Frontal cortex (tissue), 4 donors: Measurements from ENCODE around the gene CPXM1. TPM values are rescaled to one million over a fixed set of nuclear protein-coding genes. Genes with fewer than 3 reads are reported as not detected.
A peak's percentile ranks its signal among the peaks of the same experiment; 100 is the strongest.
"Not testable (repeated sequence)": the region's sequence is repeated elsewhere in the genome, so short reads cannot be mapped to it uniquely, and the experiment has no call there.

Experiments
- DNase-seq, 2 donors: peaks; one replicate each; pipeline ENCODE4 v3.0.0; 2012; ENCODE audit warnings: low spot score in 2 of 2
- FAIRE-seq: peaks from 2 replicates; lab custom pipeline; 2012; peaks lifted over from hg19 to GRCh38; lab: Jason Lieb, UNC
- total RNA-seq: library from RNA; depleted of rRNA; stranded (reverse); fragments of >200 nt; gene quantifications from one replicate; pipeline ENCODE4 v1.2.3, GENCODE V29; 2014
- donor health status: control.
- donor health status: control.
- donor health status: control.

The CPXM1 gene
- 7.3 TPM for total RNA-seq

DNA sequence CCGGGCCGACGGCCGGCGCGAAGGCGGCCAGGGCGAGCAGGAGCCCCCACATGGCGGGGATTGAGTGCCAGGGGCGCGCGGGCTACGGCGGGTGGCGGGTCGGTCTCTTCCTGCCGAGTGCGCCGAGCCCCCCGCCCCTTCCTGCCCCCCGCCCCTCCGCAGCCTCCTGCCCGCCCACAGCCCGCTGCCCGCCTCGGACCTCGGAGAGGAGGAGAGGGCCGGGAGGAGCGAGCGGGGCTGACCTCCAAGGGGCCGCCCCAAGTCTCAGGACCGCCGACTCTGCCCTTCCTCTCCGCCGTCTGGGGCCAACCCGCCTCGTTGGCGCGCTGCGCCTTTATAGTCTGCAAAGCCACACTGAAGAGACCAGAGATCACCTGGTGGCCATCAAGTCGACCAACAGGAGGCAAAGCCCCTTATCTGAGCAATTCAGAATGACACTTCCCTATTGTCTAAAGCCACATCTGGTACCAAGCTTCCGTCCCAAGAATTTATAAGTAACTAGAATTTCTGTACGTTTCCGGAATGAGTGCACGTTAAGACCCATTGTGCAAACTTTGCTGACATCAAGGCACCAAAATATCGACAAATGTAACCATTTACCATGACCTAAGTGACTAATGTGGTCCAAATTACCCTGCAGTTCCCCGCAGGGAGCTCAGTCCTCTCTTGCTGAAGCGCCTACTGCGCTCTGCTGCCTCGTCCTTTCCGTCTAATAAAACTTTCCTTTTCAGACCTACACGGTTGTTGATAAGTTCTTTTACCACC lies at the start of gene CPXM1:
CPXM1 (minus strand) TSS at position 107 of the 765 bp plus-strand sequence; CDS start at position 52, 55 bp downstream.
- no peak for DNase-seq
- no peak for FAIRE-seq

DNA sequence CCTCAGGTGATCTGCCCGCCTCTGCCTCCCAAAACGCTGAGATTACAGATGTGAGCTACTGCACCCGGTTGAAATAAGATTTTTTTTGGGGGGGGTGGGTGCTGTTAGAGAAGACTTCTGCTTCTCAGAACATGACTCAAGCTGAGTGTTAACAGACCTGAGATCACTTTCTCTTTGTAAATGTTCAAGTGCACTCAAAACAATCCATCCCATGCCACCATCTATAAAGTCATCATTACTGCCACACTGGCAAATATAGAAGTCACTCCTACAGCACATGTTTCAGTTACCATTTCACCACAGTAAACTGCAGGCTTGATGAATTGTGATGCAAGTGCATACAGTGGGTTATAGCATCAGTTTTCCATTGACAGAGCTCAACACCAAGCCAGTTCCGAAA lies 49.1 kb upstream of the CPXM1 start:
- FAIRE-seq (no peak), DNase-seq (no peak)

GRCh38 chr20:2847802-2848201 lies 47.4 kb upstream of the CPXM1 start:
- DNase-seq, result no peak
- no peak for FAIRE-seq

DNA sequence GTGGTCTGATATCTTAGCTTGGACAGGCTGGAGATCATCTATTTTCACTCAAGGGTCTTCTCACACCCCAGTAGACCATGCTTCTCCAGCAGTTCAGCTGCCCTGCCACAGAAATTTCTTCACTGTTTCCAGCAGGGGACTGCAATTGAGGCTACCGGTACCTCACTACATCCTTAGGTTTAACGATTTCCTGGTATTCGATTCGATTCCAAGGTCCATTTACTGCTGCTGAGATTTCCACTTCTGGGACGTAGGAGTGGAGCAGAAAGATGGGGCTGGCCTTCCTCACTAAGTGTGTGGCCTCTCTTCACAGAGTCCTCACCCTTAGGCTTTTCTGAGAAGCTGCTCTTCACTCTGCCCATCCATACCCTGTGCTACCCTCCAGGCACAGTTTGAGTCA lies 46.3 kb upstream of the CPXM1 start:
- DNase-seq (no peak), FAIRE-seq (no peak)

DNA sequence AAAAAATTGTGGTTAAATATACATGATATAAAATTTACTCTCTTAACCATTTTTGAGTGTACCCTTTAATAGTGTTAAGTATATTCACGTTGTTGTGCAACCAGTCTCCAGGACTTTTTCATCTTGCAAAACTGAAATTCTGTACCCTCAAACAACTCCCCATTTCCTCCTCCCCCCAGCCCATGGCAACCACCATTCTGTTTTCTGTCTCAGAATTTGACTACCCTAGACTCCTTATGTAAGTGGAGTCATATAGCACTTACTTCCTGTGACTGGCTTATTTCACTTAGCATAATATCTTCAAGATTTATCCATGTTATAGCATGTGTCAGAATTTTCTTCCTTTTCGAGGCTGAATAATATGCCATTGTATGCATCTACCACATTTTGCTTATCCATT lies 45.2 kb upstream of the CPXM1 start:
- no peak for FAIRE-seq
- no peak for DNase-seq

DNA sequence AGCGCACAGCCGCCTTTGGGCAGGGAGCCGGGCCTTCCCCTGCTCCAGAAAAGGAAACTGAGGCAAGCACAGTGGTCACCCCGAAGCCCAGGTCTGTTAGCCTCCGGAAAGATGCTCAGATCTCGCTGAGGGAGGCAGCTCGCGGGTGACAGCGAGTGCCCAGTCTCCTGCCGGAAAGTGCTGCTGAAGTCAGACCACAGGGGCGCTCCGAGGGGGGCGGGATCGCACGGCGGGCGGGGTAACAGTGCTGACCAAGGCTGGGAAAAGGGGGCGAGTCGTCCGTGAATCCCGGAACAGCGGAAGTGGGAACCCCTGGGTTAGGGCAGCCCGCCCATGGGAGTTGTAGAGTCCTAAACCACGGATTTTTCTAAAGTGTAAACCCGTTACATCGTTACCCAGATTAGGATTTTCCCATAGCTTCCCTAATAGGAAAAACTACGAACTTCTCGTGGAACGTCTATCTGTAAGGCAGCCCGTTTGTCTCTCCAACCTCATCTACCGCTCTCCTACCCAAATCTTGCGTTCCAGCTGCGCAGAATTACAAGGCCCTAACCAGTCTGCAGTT lies 40.6 kb upstream of the CPXM1 start:
- no peak for FAIRE-seq
- peak in 1 of 2 donors; percentile 62 for DNase-seq

- DNase-seq (peak; percentile 98 to 99), FAIRE-seq (no peak)
Observed at GRCh38 chr20:2840138-2840966, 39.9 kb upstream of the CPXM1 start, which contains the start of the genes PCED1A and VPS16. Gene PCED1A, minus strand, starts transcription at chr20:2840655. Its CDS starts 743 bp downstream, at chr20:2839912. Gene VPS16, plus strand, starts transcription at chr20:2840745. Its CDS starts 30 bp downstream, at chr20:2840775.

- FAIRE-seq, result no peak
- DNase-seq, result peak in 1 of 2 donors; percentile 22
Observed at GRCh38 chr20:2839732-2840137, 39.3 kb upstream of the CPXM1 start.

DNA sequence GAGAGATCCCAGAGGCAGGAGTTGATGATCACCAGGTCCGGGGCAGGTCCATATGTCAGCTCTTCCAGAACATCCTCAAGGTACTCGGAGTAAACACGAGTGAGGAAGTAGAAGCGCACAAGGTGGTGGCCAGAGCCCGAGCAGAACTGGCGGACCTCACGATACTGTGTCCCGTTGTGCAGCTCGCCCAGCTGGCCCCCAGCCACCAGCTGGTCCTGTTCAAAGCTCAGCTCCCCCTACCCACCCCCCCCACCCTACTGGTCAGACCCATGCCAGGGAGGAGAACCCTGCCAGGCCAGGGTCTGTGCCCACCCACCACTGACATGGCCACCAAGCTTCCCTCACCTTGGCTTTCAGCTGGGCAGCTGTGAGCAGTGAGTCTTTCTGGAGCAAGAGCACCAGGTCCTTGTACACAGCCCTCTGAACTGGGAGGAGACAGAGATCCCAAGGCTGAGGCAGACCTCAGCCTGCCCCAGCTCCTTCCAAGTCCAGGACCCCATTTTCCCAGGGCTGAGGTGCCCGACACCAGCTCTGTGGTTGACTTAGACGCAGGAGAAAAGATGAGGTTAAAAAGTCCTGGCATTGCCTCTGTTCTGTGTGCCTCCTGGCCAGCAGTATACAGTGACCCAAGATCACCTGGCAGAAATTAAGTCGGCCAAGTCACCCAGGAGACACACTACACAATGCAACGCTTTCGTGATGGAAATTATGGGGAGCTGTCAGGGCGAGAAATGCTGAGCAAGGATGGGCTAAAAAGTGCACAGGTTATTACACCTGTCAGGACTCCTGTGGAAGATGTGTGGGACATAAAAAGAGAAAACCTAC lies 38.6 kb upstream of the CPXM1 start:
- FAIRE-seq, result no peak

GRCh38 chr20:2838170-2838797 lies 37.9 kb upstream of the CPXM1 start:
- FAIRE-seq, result no peak
- DNase-seq, result no peak

More for the DNA sequence above, 38.6 kb upstream of the CPXM1 start:
- DNase-seq, result peak in 1 of 2 donors; percentile 7

DNA sequence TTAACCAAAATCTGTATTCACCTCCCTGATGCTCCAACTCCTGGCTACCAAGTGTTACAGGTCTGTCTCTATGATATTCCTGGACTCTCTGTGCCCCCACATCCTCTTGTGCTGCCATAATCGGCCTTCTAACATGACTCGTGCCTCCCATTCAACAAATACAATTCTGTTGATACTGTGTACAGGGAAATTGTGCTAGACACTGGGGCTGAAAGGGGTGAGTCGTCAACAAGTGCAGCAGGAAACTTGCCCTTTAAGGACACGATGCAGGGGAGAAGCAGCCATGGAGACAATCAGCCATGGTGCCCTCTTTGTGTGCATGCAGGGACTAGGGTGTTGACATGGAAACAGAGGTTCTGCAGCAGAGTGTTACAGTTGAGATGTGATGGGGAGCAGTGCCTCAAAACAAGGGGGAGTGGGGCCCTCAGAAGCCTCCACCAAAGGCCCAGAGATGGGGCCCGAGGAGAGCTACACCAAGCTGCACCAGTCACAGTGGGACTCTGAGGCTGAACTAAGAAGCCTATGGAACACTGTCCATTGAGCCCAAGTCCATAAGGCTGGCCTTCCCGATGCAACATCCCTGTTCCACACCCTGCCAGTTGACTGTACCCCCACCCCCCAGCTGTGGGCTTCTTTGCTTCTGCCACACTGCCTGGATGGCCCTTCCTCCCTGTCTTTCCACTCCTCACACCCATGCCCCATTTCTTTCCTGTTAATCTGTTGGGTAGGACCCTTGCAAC lies 37.0 kb upstream of the CPXM1 start:
- DNase-seq (no peak), FAIRE-seq (no peak)

DNA sequence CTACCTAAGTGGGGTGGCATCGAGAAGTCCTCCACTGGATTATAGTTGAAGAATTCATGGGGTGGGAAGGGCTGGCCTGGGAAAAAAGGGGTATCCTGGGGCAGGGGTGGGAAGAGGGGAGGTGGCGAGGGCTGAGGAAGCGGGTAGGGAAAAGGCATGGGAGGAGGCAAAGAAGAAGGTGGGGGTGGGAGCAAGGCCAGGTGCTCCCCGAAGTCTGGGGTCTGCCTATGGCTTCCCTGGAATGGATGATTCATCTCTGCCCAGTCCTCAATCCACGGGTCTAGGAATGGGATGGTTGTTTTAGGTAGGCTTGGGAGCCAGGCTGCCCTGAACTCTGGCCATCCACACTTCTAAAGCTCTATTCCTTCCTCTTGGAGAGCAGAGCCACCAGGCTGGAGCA lies 35.6 kb upstream of the CPXM1 start:
- FAIRE-seq, result no peak
- DNase-seq, result no peak

DNA sequence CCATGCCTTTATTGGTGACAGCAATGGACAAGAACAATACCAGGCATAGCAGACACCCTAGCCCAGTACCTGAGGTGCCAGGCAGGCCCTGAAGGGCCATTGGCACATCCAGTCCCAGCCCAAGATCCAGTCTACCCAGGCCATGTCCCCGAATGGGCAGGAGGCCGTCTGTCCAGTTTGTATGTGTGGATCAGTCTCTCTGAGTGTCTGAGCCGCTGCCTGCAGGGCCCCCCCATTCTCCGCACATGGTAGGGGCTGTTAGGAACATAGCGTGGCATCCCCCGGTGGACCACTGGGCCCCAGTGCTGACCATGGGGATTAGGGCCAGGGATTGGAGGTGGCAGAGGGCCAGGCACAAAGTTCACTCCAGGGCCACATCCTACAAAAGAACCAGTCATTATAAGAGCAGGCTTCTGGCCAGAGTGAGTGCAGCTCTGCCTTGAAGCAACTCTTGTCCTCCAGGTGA lies 34.9 kb upstream of the CPXM1 start:
- DNase-seq (no peak), FAIRE-seq (no peak)

- FAIRE-seq (no peak), DNase-seq (no peak)
Observed at GRCh38 chr20:2834401-2835110, 34.1 kb upstream of the CPXM1 start.

DNA sequence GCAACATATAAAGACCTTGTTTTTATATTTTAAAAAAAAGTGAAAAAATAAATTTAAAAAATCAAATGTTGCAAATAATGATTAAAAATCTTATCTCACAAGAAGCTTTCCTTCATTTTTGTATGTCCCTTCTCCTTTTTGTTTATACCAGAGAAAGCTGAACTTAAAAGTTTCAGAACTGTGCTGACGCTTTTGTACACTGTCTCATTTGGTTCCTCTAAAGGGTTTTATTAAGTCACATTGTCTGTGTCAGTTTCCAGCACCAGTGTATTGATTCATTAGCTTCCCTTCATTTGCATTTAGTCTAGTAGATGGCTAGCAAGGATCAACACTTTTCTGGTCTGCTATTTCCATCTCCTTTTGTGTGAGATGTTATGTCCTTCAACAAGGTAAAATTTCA lies 33.3 kb upstream of the CPXM1 start:
- FAIRE-seq (no peak), DNase-seq (no peak)

DNA sequence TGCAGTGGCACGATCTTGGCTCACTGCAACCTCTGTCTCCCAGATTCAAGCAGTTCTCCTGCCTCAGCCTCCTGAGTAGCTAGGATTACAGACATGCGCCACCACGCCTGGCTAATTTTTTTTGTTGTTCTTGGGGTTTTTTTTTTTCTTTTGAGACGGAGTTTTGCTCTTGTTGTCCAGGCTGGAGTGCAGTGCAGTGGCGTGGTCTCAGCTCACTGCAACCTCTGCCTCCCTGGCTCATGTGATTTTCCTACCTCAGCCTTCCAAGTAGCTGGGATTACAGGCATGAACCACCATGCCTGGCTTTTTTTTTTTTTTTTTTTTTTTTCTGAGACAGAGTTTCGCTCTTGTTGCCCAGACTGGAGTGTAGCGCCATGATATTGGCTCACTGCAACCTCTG lies 30.8 kb upstream of the CPXM1 start:
- not testable (repeated sequence) for FAIRE-seq

DNA sequence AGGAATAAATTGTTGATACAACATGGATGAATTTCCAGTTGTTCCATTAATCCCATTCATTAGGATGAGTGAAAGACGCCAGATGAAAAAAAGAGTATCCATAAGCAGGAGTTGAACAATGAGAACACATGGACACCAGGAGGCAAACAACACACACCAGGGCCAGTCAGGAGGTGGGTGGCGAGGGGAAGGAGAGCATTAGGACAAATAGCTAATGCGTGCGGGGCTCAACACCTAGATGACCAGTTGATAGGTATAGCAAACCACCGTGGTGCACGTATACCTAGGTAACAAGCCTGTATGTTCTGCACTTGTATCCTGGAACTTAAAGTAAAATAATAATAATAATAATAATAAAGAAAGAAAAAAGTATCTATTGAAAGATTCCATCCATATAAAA lies 28.9 kb upstream of the CPXM1 start:
- no peak for DNase-seq

More for the DNA sequence above, 30.8 kb upstream of the CPXM1 start:
- DNase-seq, result not testable (repeated sequence)

DNA sequence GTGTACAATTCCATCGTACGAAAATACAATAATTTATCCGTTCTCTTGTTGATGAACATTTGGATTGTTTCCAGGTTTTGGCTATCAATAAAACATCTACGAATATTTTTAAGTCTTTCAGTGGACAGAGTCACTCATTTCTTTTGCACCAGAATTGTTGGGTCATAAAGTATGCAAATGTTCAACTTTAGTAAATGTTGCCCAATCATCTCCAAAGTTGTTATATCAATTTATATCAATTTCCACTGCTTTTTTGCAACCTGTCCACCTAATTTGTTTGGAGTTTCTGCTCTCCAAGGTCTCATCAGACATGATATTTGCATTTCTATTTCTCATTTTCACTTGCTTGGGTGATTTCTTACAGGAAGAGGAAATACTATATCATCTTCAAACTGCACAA lies 26.2 kb upstream of the CPXM1 start:
- no peak for FAIRE-seq
- no peak for DNase-seq

More for the DNA sequence above, 28.9 kb upstream of the CPXM1 start:
- FAIRE-seq, result no peak
